ENCODE results near the gene IGFBP7.

The IGFBP7 gene

GRCh38 chr4:57125996-57126395, 15.8 kb upstream of the IGFBP7 start:
- ChIA-PET CTCF (no interaction called here), POLR2A (no interaction called here)
- no peak for DNase-seq (ENCODE audit: extremely low spot score)
- TF ChIP-seq BHLHE40 (IDR thresholded peaks at IDR 0.05; ENCODE audit: borderline replicate concordance) (no peak), ELF4 (IDR thresholded peaks at IDR 0.05) (no peak), FOXK2 (IDR thresholded peaks at IDR 0.05) (no peak), LEF1 (IDR thresholded peaks at IDR 0.05; ENCODE audit: borderline replicate concordance) (no peak), HDGF (IDR thresholded peaks at IDR 0.05; ENCODE audit: borderline replicate concordance) (no peak), FOXA1 (IDR thresholded peaks at IDR 0.05) (no peak), NFRKB (IDR thresholded peaks at IDR 0.05) (no peak), FOXM1 (IDR thresholded peaks at IDR 0.05; ENCODE audit: borderline replicate concordance) (no peak), SP1 (IDR thresholded peaks at IDR 0.05) (no peak), PKNOX1 (IDR thresholded peaks at IDR 0.05) (no peak), ZNF384 (IDR thresholded peaks at IDR 0.05) (no peak), SUZ12 (IDR thresholded peaks at IDR 0.05) (no peak), ARNT (IDR thresholded peaks at IDR 0.05) (no peak)

GRCh38 chr4:57124145-57124544, 14.0 kb upstream of the IGFBP7 start:
- POLR2A ChIA-PET = no interaction called here
- no peak for DNase-seq (ENCODE audit: extremely low spot score)
- no peak for TF ChIP-seq L3MBTL2 (conservative IDR thresholded peaks at IDR 0.05)
- no peak for TF ChIP-seq BHLHE40 (IDR thresholded peaks at IDR 0.05; ENCODE audit: borderline replicate concordance)
- TF ChIP-seq SP1 (IDR thresholded peaks at IDR 0.05) = no peak
- TF ChIP-seq CTBP1 (IDR thresholded peaks at IDR 0.05; ENCODE audit: borderline replicate concordance) = no peak
- TF ChIP-seq LEF1 (IDR thresholded peaks at IDR 0.05; ENCODE audit: borderline replicate concordance) = no peak
- no peak for TF ChIP-seq ZNF384 (IDR thresholded peaks at IDR 0.05)
- TF ChIP-seq FOXK2 (IDR thresholded peaks at IDR 0.05) = no peak
- TF ChIP-seq FOXA1 (IDR thresholded peaks at IDR 0.05) = no peak
- no peak for TF ChIP-seq PKNOX1 (IDR thresholded peaks at IDR 0.05)
- CTCF ChIA-PET = no interaction called here

GRCh38 chr4:57122959-57123358, 12.8 kb upstream of the IGFBP7 start:
- POLR2A ChIA-PET = no interaction called here
- no peak for DNase-seq (ENCODE audit: extremely low spot score)
- CTCF ChIA-PET = no interaction called here
- no peak for TF ChIP-seq FOXM1 (IDR thresholded peaks at IDR 0.05; ENCODE audit: borderline replicate concordance)
- TF ChIP-seq BHLHE40 (IDR thresholded peaks at IDR 0.05; ENCODE audit: borderline replicate concordance) = no peak
- no peak for TF ChIP-seq ELF4 (IDR thresholded peaks at IDR 0.05)
- TF ChIP-seq TARDBP (IDR thresholded peaks at IDR 0.05) = no peak

- TF ChIP-seq FOXA1 (IDR thresholded peaks at IDR 0.05) (no peak), L3MBTL2 (conservative IDR thresholded peaks at IDR 0.05) (no peak), LEF1 (IDR thresholded peaks at IDR 0.05; ENCODE audit: borderline replicate concordance) (no peak)
- DNase-seq (ENCODE audit: extremely low spot score) = no peak
- ChIA-PET CTCF (interaction anchor here (1.2 to 2.2 kb wide), 2 partner anchors 45 to 81 kb away, joined by 3 to 8 read pairs; no protein-coding TSS in a partner anchor), POLR2A (interaction anchor here (0.9 to 1.4 kb wide), 4 partner anchors 9 to 80 kb away, joined by 3 to 5 read pairs (median 4); partner anchors contain the start of gene IGFBP7)
Measured at GRCh38 chr4:57119054-57119651, 9.0 kb upstream of the IGFBP7 start.

- TF ChIP-seq FOXK2 (IDR thresholded peaks at IDR 0.05) (no peak), L3MBTL2 (conservative IDR thresholded peaks at IDR 0.05) (no peak), SP1 (IDR thresholded peaks at IDR 0.05) (no peak), ELF4 (IDR thresholded peaks at IDR 0.05) (no peak), NFRKB (IDR thresholded peaks at IDR 0.05) (no peak), HDGF (IDR thresholded peaks at IDR 0.05; ENCODE audit: borderline replicate concordance) (no peak), BHLHE40 (IDR thresholded peaks at IDR 0.05; ENCODE audit: borderline replicate concordance) (no peak), FOXM1 (IDR thresholded peaks at IDR 0.05; ENCODE audit: borderline replicate concordance) (no peak), SUZ12 (IDR thresholded peaks at IDR 0.05) (no peak), ARNT (IDR thresholded peaks at IDR 0.05) (no peak), FOXA1 (IDR thresholded peaks at IDR 0.05) (no peak), CTBP1 (IDR thresholded peaks at IDR 0.05; ENCODE audit: borderline replicate concordance) (no peak), PKNOX1 (IDR thresholded peaks at IDR 0.05) (no peak), LEF1 (IDR thresholded peaks at IDR 0.05; ENCODE audit: borderline replicate concordance) (no peak), TARDBP (IDR thresholded peaks at IDR 0.05) (no peak), ZNF384 (IDR thresholded peaks at IDR 0.05) (no peak)
- DNase-seq (ENCODE audit: extremely low spot score) = no peak
- CTCF ChIA-PET = no interaction called here
- POLR2A ChIA-PET = no interaction called here
Measured at GRCh38 chr4:57117491-57117890, 7.3 kb upstream of the IGFBP7 start.

GRCh38 chr4:57116245-57116644, 6.1 kb upstream of the IGFBP7 start:
- CTCF ChIA-PET = no interaction called here
- POLR2A ChIA-PET = no interaction called here
- no peak for DNase-seq (ENCODE audit: extremely low spot score)
- TF ChIP-seq FOXA1 (IDR thresholded peaks at IDR 0.05) = no peak
- no peak for TF ChIP-seq NFRKB (IDR thresholded peaks at IDR 0.05)
- TF ChIP-seq HDGF (IDR thresholded peaks at IDR 0.05; ENCODE audit: borderline replicate concordance) = no peak
- TF ChIP-seq LEF1 (IDR thresholded peaks at IDR 0.05; ENCODE audit: borderline replicate concordance) = no peak
- TF ChIP-seq SP1 (IDR thresholded peaks at IDR 0.05) = no peak

- POLR2A ChIA-PET = no interaction called here
- DNase-seq (ENCODE audit: extremely low spot score) = no peak
- CTCF ChIA-PET = no interaction called here
- TF ChIP-seq ELF4 (IDR thresholded peaks at IDR 0.05) = no peak
- TF ChIP-seq SUZ12 (IDR thresholded peaks at IDR 0.05) = no peak
- no peak for TF ChIP-seq L3MBTL2 (conservative IDR thresholded peaks at IDR 0.05)
- no peak for TF ChIP-seq LEF1 (IDR thresholded peaks at IDR 0.05; ENCODE audit: borderline replicate concordance)
- TF ChIP-seq NFRKB (IDR thresholded peaks at IDR 0.05) = no peak
- TF ChIP-seq SP1 (IDR thresholded peaks at IDR 0.05) = no peak
- no peak for TF ChIP-seq PKNOX1 (IDR thresholded peaks at IDR 0.05)
- TF ChIP-seq FOXK2 (IDR thresholded peaks at IDR 0.05) = no peak
- TF ChIP-seq ARNT (IDR thresholded peaks at IDR 0.05) = no peak
- no peak for TF ChIP-seq CTBP1 (IDR thresholded peaks at IDR 0.05; ENCODE audit: borderline replicate concordance)
- TF ChIP-seq HDGF (IDR thresholded peaks at IDR 0.05; ENCODE audit: borderline replicate concordance) = no peak
- no peak for TF ChIP-seq TARDBP (IDR thresholded peaks at IDR 0.05)
- TF ChIP-seq ZNF384 (IDR thresholded peaks at IDR 0.05) = no peak
- TF ChIP-seq FOXM1 (IDR thresholded peaks at IDR 0.05; ENCODE audit: borderline replicate concordance) = no peak
- TF ChIP-seq BHLHE40 (IDR thresholded peaks at IDR 0.05; ENCODE audit: borderline replicate concordance) = no peak
- TF ChIP-seq FOXA1 (IDR thresholded peaks at IDR 0.05) = no peak
Measured at GRCh38 chr4:57114973-57115372, 4.8 kb upstream of the IGFBP7 start.
